Glomerular endothelial cell (primary cell): Measurements from ENCODE around the gene TSGA10IP. TPM values are rescaled to one million over a fixed set of nuclear protein-coding genes. Genes with fewer than 3 reads are reported as not detected.
"Not testable (repeated sequence)": the region's sequence is repeated elsewhere in the genome, so short reads cannot be mapped to it uniquely, and the experiment has no call there.

Experiments used
- DNase-seq: peaks from one replicate; pipeline ENCODE4 v3.0.0-alpha.2; 2011; ENCODE audit warnings: low read depth, low spot score; ENCODE audit errors: extremely low read depth
- total RNA-seq: library from RNA; depleted of rRNA; stranded (reverse); fragments of >200 nt; gene quantifications from 2 replicates; pipeline ENCODE4 v1.2.3, GENCODE V29; 2015

TSGA10IP gene
- total RNA-seq, 1 donor from 2014 or later = not detected

GRCh38 chr11:65945941-65946558, 770 bp downstream of the TSGA10IP start:
- DNase-seq = no peak

- no peak for DNase-seq
These were observed 1.4 kb downstream of the TSGA10IP start for GRCh38 chr11:65946655-65947054.

- DNase-seq = no peak
These were observed 1.9 kb downstream of the TSGA10IP start for GRCh38 chr11:65947133-65947532.

GRCh38 chr11:65947603-65948125, 2.4 kb downstream of the TSGA10IP start:
- no peak for DNase-seq

- DNase-seq = not testable (repeated sequence)
These were observed 5.4 kb downstream of the TSGA10IP start for GRCh38 chr11:65950711-65951110.

- DNase-seq = not testable (repeated sequence)
These were observed 6.4 kb downstream of the TSGA10IP start for GRCh38 chr11:65951641-65952040.

- no peak for DNase-seq
These were observed 6.8 kb downstream of the TSGA10IP start for GRCh38 chr11:65952052-65952521.

GRCh38 chr11:65953471-65953870, 8.2 kb downstream of the TSGA10IP start:
- DNase-seq = no peak

- DNase-seq = no peak
These were observed 9.5 kb downstream of the TSGA10IP start for GRCh38 chr11:65954771-65955170.

- no peak for DNase-seq
These were observed 13.0 kb downstream of the TSGA10IP start for GRCh38 chr11:65958291-65958690.

GRCh38 chr11:65958774-65959420, 13.6 kb downstream of the TSGA10IP start:
- no peak for DNase-seq

GRCh38 chr11:65960824-65961266, 15.6 kb downstream of the TSGA10IP start:
- no peak for DNase-seq

- peak; percentile 86 for DNase-seq
These were observed 16.2 kb downstream of the TSGA10IP start, which contains the start of gene SART1 for GRCh38 chr11:65961267-65962140. Gene SART1 (plus strand): TSS chr11:65961734. CDS start chr11:65961781, 47 bp downstream.

- DNase-seq = no peak
These were observed 16.9 kb downstream of the TSGA10IP start for GRCh38 chr11:65962141-65962564.

GRCh38 chr11:65964906-65965305, 19.6 kb downstream of the TSGA10IP start:
- DNase-seq = no peak

GRCh38 chr11:65965986-65966762, 20.9 kb downstream of the TSGA10IP start:
- DNase-seq = no peak

- no peak for DNase-seq
These were observed 22.2 kb downstream of the TSGA10IP start for GRCh38 chr11:65967329-65967934.

GRCh38 chr11:65968600-65969482, 23.6 kb downstream of the TSGA10IP start:
- no peak for DNase-seq

GRCh38 chr11:65972116-65972515, 26.8 kb downstream of the TSGA10IP start:
- DNase-seq = no peak
